NOMO-1 (cell line): ENCODE data around the gene DNPH1.

Source experiments
- DNase-seq, 2 experiments: peaks; one replicate each; lab custom pipeline; 2025; ENCODE audit not compliant: unreplicated experiment in 2 of 2; lab: John Stamatoyannopoulos, UW

The DNPH1 gene

GRCh38 chr6:43264599-43265145, 35.4 kb upstream of the DNPH1 start:
- DNase-seq: no peak

GRCh38 chr6:43263314-43264178, 34.3 kb upstream of the DNPH1 start:
- peak; percentile 68 to 71 for DNase-seq

GRCh38 chr6:43262780-43263313, 33.6 kb upstream of the DNPH1 start:
- DNase-seq: no peak

GRCh38 chr6:43262000-43262779, 32.9 kb upstream of the DNPH1 start:
- DNase-seq: no peak

DNA sequence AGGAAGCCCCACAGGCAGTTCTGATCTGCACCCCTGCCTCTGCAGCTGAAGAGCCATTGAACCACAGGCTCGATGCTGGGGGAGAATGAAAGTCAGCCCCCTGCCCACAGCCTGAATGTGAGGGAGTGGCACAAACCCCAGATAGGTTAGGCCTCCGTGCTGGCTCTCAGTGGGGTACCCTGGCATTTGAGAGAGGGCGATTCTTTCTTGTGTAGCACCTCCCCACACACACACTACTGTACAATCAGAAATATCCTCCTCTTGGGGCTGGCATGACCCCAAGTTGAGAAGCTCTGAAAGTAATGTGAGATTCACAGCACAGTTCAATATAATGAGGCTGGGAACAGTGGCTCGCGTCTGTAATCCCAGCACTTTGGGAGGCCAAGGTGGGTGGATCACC, 31.9 kb upstream of the DNPH1 start:
- no peak for DNase-seq

DNA sequence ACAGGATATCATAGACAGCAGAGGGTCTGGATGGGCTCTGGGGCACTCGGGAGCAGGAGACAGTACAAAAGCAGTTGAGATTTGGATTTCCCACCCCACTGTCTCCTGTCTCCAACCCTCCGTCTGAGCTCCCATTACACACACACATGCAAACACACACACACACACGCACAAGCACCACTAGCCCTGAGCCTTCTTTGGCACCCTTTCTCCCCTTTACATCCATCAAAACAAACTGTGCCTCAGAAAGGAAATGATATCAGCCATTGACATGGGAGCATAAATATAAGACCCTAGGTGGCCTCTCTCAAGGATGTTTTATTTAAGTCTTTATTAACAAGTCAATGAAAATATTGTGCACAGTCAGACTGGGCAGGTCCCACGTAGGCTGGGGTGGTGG, 31.5 kb upstream of the DNPH1 start:
- DNase-seq: no peak

DNA sequence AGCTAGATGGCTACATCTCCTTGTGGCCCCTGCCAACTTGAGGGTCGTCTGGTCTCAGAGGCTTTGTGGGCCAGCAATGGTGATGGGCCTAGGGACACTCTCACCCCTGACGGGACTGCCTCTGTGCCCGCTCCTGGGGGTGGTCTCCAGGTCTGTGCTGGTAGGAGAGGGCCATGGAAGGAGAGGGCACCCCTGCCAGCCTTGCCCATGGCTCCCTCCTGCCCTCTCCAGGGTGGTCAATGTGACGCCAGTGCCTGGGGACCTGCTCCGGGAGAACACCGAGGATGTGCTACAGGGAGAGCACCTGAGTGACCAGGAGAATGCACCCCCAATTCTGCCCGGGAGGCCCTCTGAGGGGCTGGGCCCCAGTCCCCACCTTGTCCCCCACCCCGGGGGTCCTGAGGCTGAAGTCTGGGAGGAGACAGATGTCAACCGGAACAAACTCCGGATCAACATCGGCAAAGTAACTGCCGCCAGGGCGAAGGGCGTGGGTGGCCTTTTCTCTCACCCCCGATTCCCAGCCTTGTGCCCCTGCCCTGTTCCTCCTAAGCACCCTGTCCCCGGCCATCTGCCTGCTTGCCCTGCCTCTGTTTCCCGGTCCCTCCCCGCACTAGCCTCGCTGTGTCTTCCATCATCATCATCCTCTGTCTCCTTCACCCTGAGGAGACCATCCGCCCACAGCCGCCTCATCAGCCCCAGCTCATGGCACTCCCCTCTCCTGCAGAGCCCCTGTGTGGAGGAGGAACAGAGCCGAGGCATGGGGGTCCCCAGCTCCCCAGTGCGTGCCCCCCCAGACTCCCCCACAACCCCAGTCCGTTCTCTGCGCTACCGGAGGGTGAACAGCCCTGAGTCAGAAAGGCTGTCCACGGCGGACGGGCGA, 29.8 kb upstream of the DNPH1 start:
- no peak for DNase-seq

DNA sequence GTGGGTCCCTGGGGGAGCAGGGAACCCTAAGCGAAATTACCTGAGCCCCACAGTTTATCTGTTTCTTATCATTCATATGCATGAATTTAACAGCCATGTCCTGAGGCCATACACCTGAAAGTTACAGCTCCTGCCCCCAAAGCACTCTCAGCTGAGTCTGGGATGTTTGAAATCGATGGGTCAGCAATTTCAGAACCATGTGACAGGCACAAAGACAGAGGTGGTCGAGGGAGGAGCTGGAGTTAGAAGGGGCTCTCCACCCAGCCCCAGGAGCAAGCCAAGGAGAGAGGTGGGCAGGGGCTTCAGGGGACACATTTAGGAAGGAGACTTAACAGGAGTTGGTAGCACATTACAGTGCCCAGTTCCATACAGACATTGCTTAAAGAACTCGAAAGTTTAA, 28.9 kb upstream of the DNPH1 start:
- DNase-seq: no peak

DNA sequence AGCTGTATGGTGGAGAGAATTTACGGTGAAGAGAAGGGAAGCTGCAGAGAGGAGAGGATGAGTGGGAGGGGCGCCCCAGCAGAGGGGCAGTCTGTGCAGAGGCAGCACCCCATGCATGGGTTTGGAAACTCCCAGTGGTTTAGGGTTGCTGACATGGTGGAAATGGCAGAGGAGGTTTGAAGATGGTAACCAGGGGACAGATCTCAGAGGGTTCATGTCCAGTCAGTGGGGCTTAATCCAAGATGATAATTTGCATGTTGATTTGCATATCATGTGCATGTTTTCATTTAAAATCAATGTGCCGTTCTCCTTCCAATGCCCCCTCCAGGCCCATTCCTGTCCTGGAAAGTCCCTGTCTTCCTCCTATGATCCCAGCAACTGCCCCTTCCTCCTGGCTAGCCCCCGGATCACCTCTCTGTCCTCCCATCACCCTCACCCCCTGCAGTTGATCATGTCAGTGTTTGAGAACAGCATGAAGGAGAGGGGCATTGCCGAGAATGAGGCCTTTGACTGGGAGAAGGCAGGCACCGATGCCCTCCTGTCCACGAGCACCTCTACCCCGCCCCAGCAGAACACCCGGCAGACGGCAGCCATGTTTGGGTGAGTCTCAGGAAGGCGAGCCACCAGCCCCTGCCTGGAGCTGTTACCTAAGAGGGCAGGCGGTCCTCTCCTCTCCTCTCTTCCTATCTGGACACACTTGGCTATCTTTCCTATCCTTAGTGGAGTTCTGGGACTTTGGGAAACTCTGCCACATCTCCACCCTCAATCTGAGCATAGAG, 28.3 kb upstream of the DNPH1 start:
- no peak for DNase-seq

GRCh38 chr6:43256670-43257366, 27.5 kb upstream of the DNPH1 start:
- DNase-seq: no peak

- no peak for DNase-seq
Measured at GRCh38 chr6:43255408-43256054, 26.2 kb upstream of the DNPH1 start.

DNA sequence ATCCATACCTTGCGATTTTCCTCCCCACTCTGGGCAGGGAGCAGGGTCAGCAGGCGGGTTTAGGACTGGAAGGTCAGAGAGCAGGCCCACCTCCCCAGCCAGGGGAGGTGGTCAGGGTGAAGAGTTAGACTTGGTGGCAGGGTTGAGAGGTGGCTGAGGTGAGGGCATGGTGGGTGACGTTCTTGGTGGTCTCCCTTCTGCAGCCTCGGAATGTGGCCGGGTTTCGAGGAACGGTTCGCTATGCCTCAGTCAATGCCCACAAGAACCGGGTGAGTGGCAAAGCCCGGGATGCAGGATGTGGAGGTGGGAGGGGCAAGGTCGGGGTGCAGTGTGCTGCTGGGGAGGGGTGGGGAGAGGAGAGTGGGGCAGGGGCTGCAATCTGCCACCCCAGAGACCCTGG, 25.6 kb upstream of the DNPH1 start:
- DNase-seq: no peak

DNA sequence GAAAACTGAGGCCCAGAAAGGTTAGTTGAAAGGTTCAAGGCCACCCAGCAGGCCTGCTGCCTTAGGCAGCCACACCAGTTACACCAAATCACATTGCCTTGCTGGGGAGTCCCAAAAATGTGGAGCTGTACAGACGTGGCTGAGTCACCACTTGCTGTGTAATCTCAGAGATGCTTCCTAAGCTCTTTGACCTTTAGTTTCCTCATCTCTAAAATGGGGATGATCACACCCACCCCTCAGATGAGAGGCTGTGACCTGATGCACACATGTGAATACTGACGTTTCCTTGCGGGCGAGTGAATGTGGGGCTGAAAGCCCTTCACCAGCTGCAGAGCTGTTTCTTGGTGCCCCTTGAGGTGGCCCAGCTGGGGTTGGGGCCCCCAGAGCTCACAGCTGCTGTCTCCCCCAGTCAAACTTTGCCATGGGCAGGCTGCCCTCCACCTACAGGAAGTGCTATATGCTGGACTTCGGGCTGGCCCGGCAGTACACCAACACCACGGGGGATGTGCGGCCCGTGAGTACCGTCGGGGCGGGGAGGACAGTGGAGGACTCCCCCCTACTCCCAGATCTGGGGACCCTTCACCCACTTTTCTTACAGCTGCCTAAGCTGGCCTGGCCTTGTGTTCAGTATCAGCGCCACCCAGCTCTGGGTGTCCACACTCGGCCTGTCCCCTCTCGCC, 25.0 kb upstream of the DNPH1 start:
- DNase-seq: no peak

GRCh38 chr6:43253401-43253800, 24.1 kb upstream of the DNPH1 start:
- DNase-seq: no peak

DNA sequence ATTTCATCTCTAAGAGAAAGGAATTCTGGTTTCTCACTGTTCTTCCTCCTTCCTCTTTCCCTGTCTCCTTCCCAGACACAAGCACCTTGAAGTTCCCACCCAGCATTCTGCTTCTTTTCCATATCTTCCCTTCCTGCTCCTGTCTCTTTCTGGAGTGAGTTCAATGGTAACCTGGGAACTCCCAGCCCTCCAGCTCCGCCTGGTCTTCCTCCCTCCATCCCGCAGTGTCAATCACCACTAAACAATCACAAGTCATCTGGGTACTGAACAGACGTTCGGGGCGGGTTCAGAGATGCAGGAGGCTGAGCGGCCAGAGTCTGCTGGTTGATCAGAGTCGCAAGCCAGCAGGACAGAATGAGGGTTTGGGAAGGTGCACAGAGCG, 21.7 kb upstream of the DNPH1 start:
- no peak for DNase-seq

DNA sequence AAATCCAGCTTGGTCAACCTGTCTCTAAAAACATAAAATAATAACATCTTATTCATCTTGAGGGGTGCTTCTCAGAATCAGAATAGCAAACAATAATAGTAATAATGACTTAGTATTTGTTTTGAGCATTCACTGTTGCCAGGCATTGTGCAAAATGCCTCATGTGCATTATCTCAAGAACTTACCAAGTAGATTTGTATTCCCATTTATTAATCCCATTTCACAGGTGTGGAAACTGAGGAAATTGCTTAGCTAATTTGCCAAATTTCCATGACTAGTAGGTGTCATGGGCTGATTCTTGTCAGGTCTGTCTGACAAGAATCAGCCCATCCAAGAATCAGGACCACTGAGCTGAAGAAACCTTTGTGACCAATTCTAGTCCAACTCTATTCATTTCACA, 19.5 kb upstream of the DNPH1 start:
- DNase-seq: no peak

DNA sequence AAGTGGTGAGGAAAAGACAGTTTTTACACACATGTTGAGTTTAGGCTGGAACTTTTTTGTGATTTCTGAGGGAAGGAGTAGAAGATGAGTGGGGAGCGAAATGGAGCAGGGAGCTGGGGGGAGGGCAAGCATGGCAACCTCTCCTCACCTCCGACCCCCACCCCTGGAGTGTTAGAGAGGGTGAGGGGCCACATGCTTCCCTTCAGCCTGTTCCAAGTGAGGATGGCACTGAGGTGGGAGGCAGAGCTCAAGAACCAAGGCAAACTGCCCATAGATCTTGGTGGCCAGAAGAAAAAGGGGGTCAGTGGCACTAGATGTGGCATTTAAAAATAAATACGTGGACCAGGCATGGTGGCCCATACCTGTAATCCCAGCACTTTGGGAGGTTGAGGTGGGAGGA, 18.8 kb upstream of the DNPH1 start:
- no peak for DNase-seq
